Endothelial cell of umbilical vein (primary cell): ENCODE measurements around the gene ZFHX2. TPM values are rescaled to one million over a fixed set of nuclear protein-coding genes. Genes with fewer than 3 reads are reported as not detected.
A peak's percentile ranks its signal among the peaks of the same experiment; 100 is the strongest.

ENCODE experiments used
- BruUV-seq: library from RNA; stranded (reverse); fragments of 400-500 nt; replicated peaks from 2 replicates; lab custom pipeline; 2021; lab: Mats Ljungman, UMichigan
- CTCF ChIA-PET: fragments of 300-600, 350-600 bp; sonication (Branson Sonifier 250); formaldehyde crosslinking; loops from one replicate; lab custom pipeline; 2021; ENCODE audit warnings: antibody characterized with exemption, inconsistent platforms; lab: Charles Lee
- POLR2A ChIA-PET: fragments of 300-600, 350-600 bp; sonication (Branson Sonifier 250); formaldehyde crosslinking; loops from one replicate; lab custom pipeline; 2021; ENCODE audit warnings: antibody characterized with exemption, inconsistent platforms; lab: Charles Lee
- DNase-seq: peaks from one replicate; pipeline ENCODE4 v3.0.0-alpha.2; 2011; ENCODE audit warnings: low read depth, low spot score
- FAIRE-seq: peaks from 2 replicates; lab custom pipeline; 2011; peaks lifted over from hg19 to GRCh38; lab: Jason Lieb, UNC
- H2AFZ ChIP-seq: 2 replicates; pipeline ENCODE4 v1.6.0; 2012; ENCODE audit warnings: low read depth, low read length, control low read depth, inconsistent platforms
- H3K27ac ChIP-seq: 2 replicates; pipeline ENCODE4 v1.5.1; 2011; ENCODE audit warnings: low read depth, mild to moderate bottlenecking, control low read depth, low read length, moderate library complexity; ENCODE audit not compliant: insufficient read depth
- H3K27me3 ChIP-seq, 2 experiments: 2 replicates each; pipeline versions ENCODE4 v1.6.0 to v1.6.1; 2011; ENCODE audit warnings: low read length in 2 of 2, mixed read lengths in 1 of 2; ENCODE audit not compliant: control insufficient read depth in 2 of 2, insufficient read depth in 2 of 2
- H3K36me3 ChIP-seq, 2 experiments: 2 replicates in 1 of 2; 3 replicates in 1 of 2; pipeline ENCODE4 v1.5.1; 2011; ENCODE audit warnings: low read length in 2 of 2, mild to moderate bottlenecking in 1 of 2, moderate library complexity in 1 of 2; ENCODE audit not compliant: control insufficient read depth in 2 of 2, insufficient read depth in 2 of 2; ENCODE audit errors: extremely low read depth in 1 of 2
- H3K4me1 ChIP-seq: 3 replicates; pipeline ENCODE4 v1.5.1; 2011; ENCODE audit warnings: mild to moderate bottlenecking, low read length; ENCODE audit not compliant: control insufficient read depth, insufficient read depth; ENCODE audit errors: extremely low read depth
- H3K4me2 ChIP-seq: 2 replicates; pipeline ENCODE4 v1.6.1; 2011; ENCODE audit warnings: low read length, control low read depth, mixed read lengths; ENCODE audit not compliant: insufficient read depth
- H3K4me3 ChIP-seq, 3 experiments: fragments of 200-600 bp in 1 of 3; sonication (generic), shearing (Covaris generic) in 1 of 3; replicated peaks in 1 of 3; 2 replicates each; pipeline ENCODE4 v1.5.1; 2011 to 2016; ENCODE audit warnings: control low read depth in 3 of 3, low read length in 3 of 3, mild to moderate bottlenecking in 2 of 3, inconsistent platforms in 1 of 3, low read depth in 1 of 3, moderate library complexity in 1 of 3; ENCODE audit not compliant: insufficient read depth in 1 of 3
- H3K79me2 ChIP-seq: 2 replicates; pipeline ENCODE4 v1.6.0; 2012; ENCODE audit warnings: low read length, inconsistent platforms; ENCODE audit not compliant: control insufficient read depth, insufficient read depth
- H3K9ac ChIP-seq: replicated peaks from 2 replicates; pipeline ENCODE3; 2011; ENCODE audit warnings: low read length, control low read depth; ENCODE audit not compliant: insufficient read depth; ENCODE audit errors: extremely low read depth
- H3K9me1 ChIP-seq: replicated peaks from 3 replicates; pipeline ENCODE4 v1.6.0; 2011; ENCODE audit warnings: mild to moderate bottlenecking, low read length; ENCODE audit not compliant: control insufficient read depth, insufficient read depth; ENCODE audit errors: extremely low read depth
- H3K9me3 ChIP-seq: replicated peaks from 2 replicates; pipeline ENCODE4 v1.5.1; 2012; ENCODE audit warnings: low read length, inconsistent platforms; ENCODE audit not compliant: control insufficient read depth, insufficient read depth
- H4K20me1 ChIP-seq: replicated peaks from 2 replicates; pipeline ENCODE3; 2011; ENCODE audit warnings: mild to moderate bottlenecking, low read length; ENCODE audit not compliant: control insufficient read depth, insufficient read depth; ENCODE audit errors: extremely low read depth
- FOS ChIP-seq: IDR thresholded peaks from 2 replicates; pipeline ENCODE4 v1.6.1; 2011; ENCODE audit warnings: mild to moderate bottlenecking, low read length, moderate library complexity, borderline replicate concordance; ENCODE audit not compliant: insufficient read depth
- MYC ChIP-seq: IDR thresholded peaks from one replicate; pipeline ENCODE4 v1.6.1; 2011; ENCODE audit warnings: mild to moderate bottlenecking, low read depth, low read length
- POLR2A ChIP-seq: IDR thresholded peaks from 2 replicates; pipeline ENCODE4 v1.6.1; 2012; ENCODE audit warnings: low read depth, mild to moderate bottlenecking, control low read depth, low read length
- POLR2AphosphoS5 ChIP-seq: IDR thresholded peaks from 2 replicates; pipeline ENCODE4 v1.6.1; 2012; ENCODE audit warnings: low read depth, mild to moderate bottlenecking, control low read depth, low read length, moderate library complexity; ENCODE audit not compliant: insufficient read depth
- dilution Hi-C: fragments of 300-500 bp; cut with MboI; formaldehyde crosslinking; loops from one replicate; pipeline ENCODE4 v1.15.0; 2019; ENCODE audit warnings: low sequenced_read_pairs; ENCODE audit not compliant: extremely low pct_ligation_motif_present
- intact Hi-C: fragments of 100-400 bp; cut with micrococcal nuclease; formaldehyde crosslinking; loops from one replicate; pipeline ENCODE4 v1.10.0; 2022
- polyA plus RNA-seq, 4 experiments: library from polyadenylated mRNA; depleted of rRNA in 3 of 4; stranded (reverse) in 3 of 4; unstranded in 1 of 4; fragments of >200 nt; gene quantifications; 2 replicates each; pipeline versions ENCODE4 v1.2.1 to v1.2.3, GENCODE V29; 2011 to 2012; ENCODE audit warnings: missing spikeins in 1 of 4
- total RNA-seq: library from RNA; stranded (reverse); gene quantifications from 2 replicates; pipeline ENCODE4 v1.2.3, GENCODE V29; 2021
- TF ChIP-seq, protein P1 (sequence below): IDR thresholded peaks from 2 replicates; pipeline ENCODE4 v1.6.1; 2011; ENCODE audit not compliant: insufficient read depth, insufficient read length

ZFHX2 gene
- total and polyA plus RNA-seq, 2 donors (not counting 3 experiments of a cell fraction or from before 2014, with no cell fraction given): 0.25 to 2.3 TPM

DNA sequence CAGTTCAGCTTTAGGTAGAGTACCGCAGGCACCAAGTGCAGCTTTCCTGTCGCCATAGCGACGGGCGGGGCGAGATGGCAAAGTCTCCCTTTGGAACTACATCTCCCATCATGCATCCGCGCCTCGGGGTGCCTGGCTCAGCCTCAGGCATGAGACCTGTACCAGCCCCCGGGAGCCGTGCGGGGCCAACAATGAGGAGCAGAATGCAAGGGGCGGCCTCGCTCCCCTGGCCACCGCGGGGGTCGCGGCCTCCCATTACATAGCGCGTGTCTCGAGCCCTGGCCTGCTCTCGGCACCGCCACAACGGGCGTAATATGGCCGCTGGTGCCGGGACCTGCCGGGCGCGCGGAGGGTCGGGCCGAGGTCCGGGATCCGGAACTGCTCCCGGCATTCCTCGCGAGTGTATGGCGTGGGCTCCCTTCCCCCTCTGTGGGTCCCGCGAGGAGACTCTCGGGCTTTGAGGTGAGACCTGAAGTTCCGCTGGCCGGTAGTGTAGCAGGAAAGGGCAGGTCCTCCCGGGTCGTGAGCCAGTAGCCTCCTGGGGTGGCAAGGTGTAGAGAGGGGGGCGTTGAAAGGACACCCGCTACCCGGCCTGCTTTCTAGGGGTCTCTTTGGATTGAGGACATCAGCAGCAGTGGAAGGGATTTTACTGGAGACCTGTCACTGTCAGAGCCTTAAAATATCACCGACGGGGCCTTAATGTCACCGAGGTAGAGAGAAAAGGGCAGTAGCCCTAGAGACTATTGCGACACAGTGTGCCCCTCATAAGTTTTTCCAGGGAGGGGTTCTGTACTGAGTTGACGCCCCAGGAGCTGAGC lies 4.5 kb upstream of the ZFHX2 start, which contains the start of gene THTPA:
TSS of gene THTPA (plus strand) at position 390 of the 818 bp plus-strand sequence. CDS start 487 bp downstream, outside the sequence.
- CTCF ChIA-PET: interaction anchor here (0.9 to 12.3 kb wide), 3 partner anchors 16 to 77 kb away, joined by 3 to 416 read pairs (median 3); no protein-coding TSS in a partner anchor
- dilution Hi-C loops (no loop called here), intact Hi-C loops (loop anchor here (1.0 kb wide), 1 partner anchor 87 kb away; the partner anchor contains the start of gene NGDN)
- DNase-seq (peak; percentile 91), FAIRE-seq (peak; percentile 87)
- H3K27ac ChIP-seq: peak within 1 kb of the TSS; percentile 52
- no peaks in the 10 kb centered on the region for H3K9me1 ChIP-seq
- peak within 1 kb of the TSS; percentile 78 for H2AFZ ChIP-seq
- peak within 1 kb of the TSS; percentile 63 to 83 (median 79) for H3K4me3 ChIP-seq
- no peaks in the 10 kb centered on the region for H3K9me3 ChIP-seq
- TF ChIP-seq POLR2AphosphoS5 (peak; percentile 74), POLR2A (peak; percentile 74), MYC (peak; percentile 11)
- TF ChIP-seq, protein P1, sequence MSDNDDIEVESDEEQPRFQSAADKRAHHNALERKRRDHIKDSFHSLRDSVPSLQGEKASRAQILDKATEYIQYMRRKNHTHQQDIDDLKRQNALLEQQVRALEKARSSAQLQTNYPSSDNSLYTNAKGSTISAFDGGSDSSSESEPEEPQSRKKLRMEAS: no peak
- H3K4me1 ChIP-seq: peaks cover 14% of the 10 kb centered on the region
- no peaks in the 10 kb centered on the region for H3K27me3 ChIP-seq
- peak within 1 kb of the TSS; percentile 94 for H3K4me2 ChIP-seq
- H3K9ac ChIP-seq: peak within 1 kb of the TSS; percentile 77
- H3K36me3 ChIP-seq: peaks cover 0 to 9% of the 10 kb centered on the region in 2 experiments
- H4K20me1 ChIP-seq: no peaks in the 10 kb centered on the region
- BruUV-seq: TSS peak; percentile 60
- POLR2A ChIA-PET: interaction anchor here (0.6 to 1.1 kb wide), 2 partner anchors 78 to 230 kb away, joined by 3 read pairs; no protein-coding TSS in a partner anchor
- peaks cover 11% of the 10 kb centered on the region for H3K79me2 ChIP-seq

DNA sequence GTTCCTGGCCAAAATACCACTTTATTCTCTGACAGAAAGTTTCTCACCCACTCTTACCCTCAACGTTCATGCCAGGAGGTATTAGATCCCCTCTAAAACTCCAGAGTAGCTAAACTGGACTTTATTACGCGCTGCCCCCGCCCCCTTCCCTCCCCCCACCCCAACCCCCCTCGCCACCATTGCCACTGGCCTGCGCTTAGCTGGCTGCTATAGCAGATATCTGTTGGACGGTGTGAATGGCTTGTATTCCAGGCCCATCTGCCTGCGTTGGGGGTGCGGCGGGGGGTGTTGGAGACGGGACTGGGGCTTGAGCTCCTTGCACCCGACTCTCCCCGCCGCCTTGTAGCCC lies 3.9 kb upstream of the ZFHX2 start:
- TF ChIP-seq POLR2AphosphoS5: no peak
- no peak for TF ChIP-seq FOS
- POLR2A ChIA-PET: interaction anchor here (0.6 to 1.1 kb wide), 2 partner anchors 77 to 230 kb away, joined by 3 read pairs; no protein-coding TSS in a partner anchor
- CTCF ChIA-PET: interaction anchor here (12.3 kb wide), 1 partner anchor 77 kb away, joined by 416 read pairs; no protein-coding TSS in a partner anchor
- H3K4me3 ChIP-seq: peak overlapping the region; percentile 63 to 83 (median 79)
- dilution Hi-C loops (no loop called here), intact Hi-C loops (no loop called here)
- no peak for FAIRE-seq
- H2AFZ ChIP-seq: peak overlapping the region; percentile 78
- peaks cover 11% of the 10 kb centered on the region for H3K79me2 ChIP-seq
- H3K9me1 ChIP-seq: no peaks in the 10 kb centered on the region
- peak overlapping the region; percentile 77 for H3K9ac ChIP-seq
- H3K36me3 ChIP-seq: peaks cover 0 to 9% of the 10 kb centered on the region in 2 experiments
- no peaks in the 10 kb centered on the region for H4K20me1 ChIP-seq
- H3K4me2 ChIP-seq: peak overlapping the region; percentile 94
- H3K4me1 ChIP-seq: peaks cover 17% of the 10 kb centered on the region
- H3K9me3 ChIP-seq: no peaks in the 10 kb centered on the region
- peak overlapping the region; percentile 52 for H3K27ac ChIP-seq
- BruUV-seq: no TSS peak
- no peak for DNase-seq
- H3K27me3 ChIP-seq: peaks cover 0 to 3% of the 10 kb centered on the region in 2 experiments
